NB4 (cell line): ENCODE results near the gene PSME4.

Experiments used
- MAX ChIP-seq: IDR thresholded peaks from 2 replicates; pipeline ENCODE4 v1.6.1; 2011; ENCODE audit warnings: low read depth, low read length
- MYC ChIP-seq: IDR thresholded peaks from 2 replicates; pipeline ENCODE4 v1.6.1; 2011; ENCODE audit warnings: low read depth, low read length
- POLR2A ChIP-seq: IDR thresholded peaks from 2 replicates; pipeline ENCODE4 v1.6.1; 2011; ENCODE audit warnings: mild to moderate bottlenecking; ENCODE audit not compliant: insufficient read length; ENCODE audit errors: extremely low read depth
- TF ChIP-seq, protein P1 (sequence below): IDR thresholded peaks from one replicate; pipeline ENCODE4 v1.5.1; 2012; ENCODE audit warnings: low read depth, low read length

DNA sequence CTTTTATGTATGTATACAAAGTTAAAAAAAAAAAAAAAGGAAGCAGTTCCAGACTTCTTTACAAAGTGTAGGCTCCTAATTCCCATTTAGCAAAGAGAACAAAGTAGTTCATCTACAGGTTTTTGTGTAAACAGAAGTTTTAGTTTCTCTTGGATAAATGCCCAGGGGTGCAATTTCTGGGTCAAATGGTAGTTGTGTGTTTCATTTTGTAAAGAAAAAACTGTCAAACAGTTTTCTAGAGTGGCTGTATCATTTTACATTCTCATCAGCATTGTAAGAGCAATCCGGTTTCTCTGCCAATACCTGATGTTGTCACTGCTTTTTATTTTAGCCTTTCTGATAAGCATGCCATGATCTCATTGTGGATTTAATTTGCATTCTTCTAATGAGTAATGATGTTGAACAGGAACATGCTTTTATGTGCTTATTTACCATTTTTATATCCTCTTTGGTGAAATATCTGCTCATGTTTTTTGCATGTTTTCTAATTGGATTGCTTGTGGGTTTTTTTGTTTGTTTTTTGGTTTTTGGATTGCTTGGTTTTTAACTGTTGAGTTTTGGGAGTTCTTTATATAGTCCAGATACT is 16.6 kb upstream of the PSME4 start:
- TF ChIP-seq, protein P1, sequence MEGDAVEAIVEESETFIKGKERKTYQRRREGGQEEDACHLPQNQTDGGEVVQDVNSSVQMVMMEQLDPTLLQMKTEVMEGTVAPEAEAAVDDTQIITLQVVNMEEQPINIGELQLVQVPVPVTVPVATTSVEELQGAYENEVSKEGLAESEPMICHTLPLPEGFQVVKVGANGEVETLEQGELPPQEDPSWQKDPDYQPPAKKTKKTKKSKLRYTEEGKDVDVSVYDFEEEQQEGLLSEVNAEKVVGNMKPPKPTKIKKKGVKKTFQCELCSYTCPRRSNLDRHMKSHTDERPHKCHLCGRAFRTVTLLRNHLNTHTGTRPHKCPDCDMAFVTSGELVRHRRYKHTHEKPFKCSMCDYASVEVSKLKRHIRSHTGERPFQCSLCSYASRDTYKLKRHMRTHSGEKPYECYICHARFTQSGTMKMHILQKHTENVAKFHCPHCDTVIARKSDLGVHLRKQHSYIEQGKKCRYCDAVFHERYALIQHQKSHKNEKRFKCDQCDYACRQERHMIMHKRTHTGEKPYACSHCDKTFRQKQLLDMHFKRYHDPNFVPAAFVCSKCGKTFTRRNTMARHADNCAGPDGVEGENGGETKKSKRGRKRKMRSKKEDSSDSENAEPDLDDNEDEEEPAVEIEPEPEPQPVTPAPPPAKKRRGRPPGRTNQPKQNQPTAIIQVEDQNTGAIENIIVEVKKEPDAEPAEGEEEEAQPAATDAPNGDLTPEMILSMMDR = no peak
- TF ChIP-seq POLR2A (no peak), MYC (no peak), MAX (no peak)
